Spinal cord (tissue), 10 donors: ENCODE data around the gene SPEM2. TPM values are rescaled to one million over a fixed set of nuclear protein-coding genes. Genes with fewer than 3 reads are reported as not detected.

ENCODE experiments used
- DNase-seq, 6 donors: peaks; one replicate each; pipeline versions ENCODE4 v3.0.0 to v3.0.0-alpha.2; 2013 to 2015; ENCODE audit warnings: low spot score in 6 of 6, low read depth in 4 of 6
- H3K27ac ChIP-seq: one replicate; pipeline ENCODE4 v1.5.1; 2013; ENCODE audit warnings: low read depth, low read length, control low read depth
- H3K27me3 ChIP-seq: one replicate; pipeline ENCODE4 v1.6.1; 2013; ENCODE audit warnings: low read length; ENCODE audit not compliant: control insufficient read depth, insufficient read depth
- H3K36me3 ChIP-seq: one replicate; pipeline ENCODE4 v1.6.1; 2013; ENCODE audit warnings: low read length; ENCODE audit not compliant: control insufficient read depth, insufficient read depth
- H3K4me1 ChIP-seq: one replicate; pipeline ENCODE4 v1.6.1; 2013; ENCODE audit warnings: low read length; ENCODE audit not compliant: control insufficient read depth, insufficient read depth
- H3K4me3 ChIP-seq: one replicate; pipeline ENCODE4 v1.5.1; 2013; ENCODE audit warnings: low read depth, low read length, control low read depth
- H3K9me3 ChIP-seq: one replicate; pipeline ENCODE4 v1.6.1; 2013; ENCODE audit warnings: low read length; ENCODE audit not compliant: control insufficient read depth, insufficient read depth
- WGBS: methylation state at CpG from one replicate; pipeline ENCODE4 v1.1.5; 2013; ENCODE audit warnings: missing lambda C conversion rate; ENCODE audit not compliant: insufficient coverage; 5-methylcytosine and 5-hydroxymethylcytosine counted together
- long read RNA-seq, 4 donors: transcript quantifications; one replicate each; lab custom pipeline, GENCODE V29; 2026
- polyA plus RNA-seq, 2 donors: library from polyadenylated mRNA; unstranded; fragments of 120-200 nt; gene quantifications; one replicate each; pipeline ENCODE4 v1.2.1, GENCODE V29; 2013; ENCODE audit not compliant: insufficient read length in 2 of 2
- total RNA-seq, 2 donors: library from RNA; depleted of rRNA in 1 of 2; stranded (reverse); fragments of 120-200 nt in 1 of 2; fragments of >200 nt in 1 of 2; gene quantifications; one replicate each; pipeline versions ENCODE4 v1.2.3 to v1.2.4, GENCODE V29; 2013 to 2014
- donor health status: healthy.

The SPEM2 gene
- total RNA-seq (not detected), polyA plus RNA-seq (under 1 TPM; 0.23 to 0.67 TPM)
- long read RNA-seq, donor 1: 0 reads
- long read RNA-seq, donor 2: 0 reads
- long read RNA-seq, donor 3: 0 reads
- long read RNA-seq, donor 4: 0 reads

GRCh38 chr17:7425316-7425715, at the start of gene SPEM2:
Gene SPEM2, plus strand, starts transcription at chr17:7425616. Its CDS starts 73 bp downstream, at chr17:7425689.
- Histone ChIP-seq H3K36me3 (peaks cover 14% of the 10 kb centered on the region), H3K4me3 (no peak within 1 kb of the TSS), H3K27ac (no peak within 1 kb of the TSS), H3K27me3 (no peaks in the 10 kb centered on the region), H3K4me1 (peaks cover 6% of the 10 kb centered on the region), H3K9me3 (no peaks in the 10 kb centered on the region)
- no peak for DNase-seq
- WGBS: 83% methylated on average over 1 of the region's 7 CpGs

DNA sequence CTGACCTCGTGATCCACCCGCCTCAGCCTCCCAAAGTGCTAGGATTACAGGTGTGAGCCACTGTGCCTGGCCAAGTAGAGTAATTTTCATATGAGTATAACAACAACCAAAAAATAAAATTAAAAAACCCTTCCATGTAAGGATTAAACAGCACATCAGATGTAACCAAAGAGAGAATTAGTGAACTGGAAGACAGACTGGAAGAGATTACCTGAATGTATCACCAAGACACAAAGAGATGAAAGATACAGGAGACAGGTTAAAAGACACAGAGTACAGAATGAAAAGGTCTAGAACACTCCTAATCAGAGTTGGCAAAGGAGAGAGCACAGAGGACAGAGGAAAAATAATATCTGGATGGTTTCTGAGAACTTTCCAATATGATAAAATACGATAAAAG, 46.3 kb upstream of the SPEM2 start:
- Histone ChIP-seq H3K27ac (no peak overlapping the region), H3K27me3 (peaks cover 48% of the 10 kb centered on the region), H3K4me1 (peaks cover 29% of the 10 kb centered on the region), H3K36me3 (peaks cover 2% of the 10 kb centered on the region), H3K4me3 (no peak overlapping the region), H3K9me3 (no peaks in the 10 kb centered on the region)
- no peak for DNase-seq
- no CpG with 5 or more reads among the region's 3 CpGs for WGBS

GRCh38 chr17:7380321-7380720, 45.1 kb upstream of the SPEM2 start:
- 42% methylated on average over 7 of the region's 7 CpGs for WGBS
- no peaks in the 10 kb centered on the region for H3K9me3 ChIP-seq
- peaks cover 55% of the 10 kb centered on the region for H3K27me3 ChIP-seq
- H3K4me1 ChIP-seq: peaks cover 36% of the 10 kb centered on the region
- H3K4me3 ChIP-seq: no peak overlapping the region
- peak in 2 of 6 donors; percentile 53 to 80 for DNase-seq
- H3K27ac ChIP-seq: no peak overlapping the region
- peaks cover 2% of the 10 kb centered on the region for H3K36me3 ChIP-seq

- H3K27me3 ChIP-seq: peaks cover 55% of the 10 kb centered on the region
- no peak within 1 kb of the TSS for H3K4me3 ChIP-seq
- no peak within 1 kb of the TSS for H3K27ac ChIP-seq
- no peak for DNase-seq
- peaks cover 3% of the 10 kb centered on the region for H3K36me3 ChIP-seq
- 1% methylated on average over 45 of the region's 52 CpGs for WGBS
- peaks cover 36% of the 10 kb centered on the region for H3K4me1 ChIP-seq
- H3K9me3 ChIP-seq: no peaks in the 10 kb centered on the region
Observed at GRCh38 chr17:7380855-7381683, 44.3 kb upstream of the SPEM2 start, which contains the start of gene TNK1. Gene TNK1, plus strand, starts transcription at chr17:7381089. Its CDS starts 1,838 bp downstream, at chr17:7382927.

DNA sequence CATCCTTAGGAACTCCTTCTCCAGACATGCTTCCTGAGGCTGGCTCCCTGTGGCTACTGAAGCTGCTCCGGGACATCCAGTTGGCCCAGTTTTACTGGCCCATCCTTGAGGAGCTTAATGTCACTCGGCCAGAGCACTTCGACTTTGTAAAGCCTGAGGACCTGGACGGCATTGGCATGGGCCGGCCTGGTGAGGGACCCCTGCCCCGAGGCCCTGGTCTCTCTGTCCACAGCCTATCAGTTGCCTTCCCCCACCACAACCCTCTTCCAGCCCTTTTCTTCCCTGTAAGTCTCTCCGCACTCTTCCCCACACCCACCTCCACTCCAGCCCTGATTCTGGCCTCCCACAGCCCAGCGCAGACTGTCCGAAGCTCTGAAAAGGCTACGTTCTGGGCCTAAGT, 42.5 kb upstream of the SPEM2 start:
- Histone ChIP-seq H3K27ac (no peak overlapping the region), H3K36me3 (peaks cover 17% of the 10 kb centered on the region), H3K4me3 (no peak overlapping the region), H3K9me3 (no peaks in the 10 kb centered on the region), H3K27me3 (peaks cover 55% of the 10 kb centered on the region), H3K4me1 (peaks cover 36% of the 10 kb centered on the region)
- WGBS: 79% methylated on average over 7 of the region's 10 CpGs
- DNase-seq: no peak

DNA sequence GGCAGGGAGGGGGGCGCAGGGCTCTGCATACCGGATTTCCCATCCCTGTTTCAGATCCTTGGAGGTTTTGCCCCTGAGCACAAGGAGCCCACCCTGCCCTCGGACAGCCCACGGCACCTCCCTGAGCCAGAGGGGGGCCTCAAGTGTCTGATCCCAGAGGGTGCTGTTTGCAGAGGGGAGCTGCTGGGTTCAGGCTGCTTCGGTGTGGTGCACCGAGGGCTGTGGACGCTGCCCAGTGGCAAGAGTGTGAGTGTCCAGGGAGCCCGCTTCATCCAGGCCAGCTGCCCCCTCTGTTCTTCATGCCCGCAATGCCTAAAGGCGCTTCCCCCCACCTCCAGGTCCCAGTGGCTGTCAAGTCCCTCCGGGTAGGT, 42.1 kb upstream of the SPEM2 start:
- H3K4me1 ChIP-seq: peaks cover 36% of the 10 kb centered on the region
- 78% methylated on average over 11 of the region's 11 CpGs for WGBS
- no peak overlapping the region for H3K27ac ChIP-seq
- peak overlapping the region; percentile 43 for H3K4me3 ChIP-seq
- H3K9me3 ChIP-seq: no peaks in the 10 kb centered on the region
- peaks cover 55% of the 10 kb centered on the region for H3K27me3 ChIP-seq
- H3K36me3 ChIP-seq: peaks cover 21% of the 10 kb centered on the region
- DNase-seq: no peak

GRCh38 chr17:7383742-7384488, 41.5 kb upstream of the SPEM2 start:
- Histone ChIP-seq H3K4me3 (peak overlapping the region; percentile 43), H3K36me3 (peaks cover 27% of the 10 kb centered on the region), H3K9me3 (no peaks in the 10 kb centered on the region), H3K4me1 (peaks cover 36% of the 10 kb centered on the region), H3K27ac (no peak overlapping the region), H3K27me3 (peaks cover 55% of the 10 kb centered on the region)
- 5% methylated on average over 65 of the region's 65 CpGs for whole genome bisulfite sequencing
- DNase-seq: peak in 2 of 6 donors; percentile 82 to 89

- Histone ChIP-seq H3K36me3 (peaks cover 33% of the 10 kb centered on the region), H3K27me3 (peaks cover 50% of the 10 kb centered on the region), H3K4me3 (peak overlapping the region; percentile 43), H3K27ac (no peak overlapping the region), H3K9me3 (no peaks in the 10 kb centered on the region), H3K4me1 (peaks cover 36% of the 10 kb centered on the region)
- DNase-seq: peak in 2 of 6 donors; percentile 22 to 44
- 33% methylated on average over 16 of the region's 23 CpGs for WGBS
Observed at GRCh38 chr17:7384489-7385081, 40.8 kb upstream of the SPEM2 start.

DNA sequence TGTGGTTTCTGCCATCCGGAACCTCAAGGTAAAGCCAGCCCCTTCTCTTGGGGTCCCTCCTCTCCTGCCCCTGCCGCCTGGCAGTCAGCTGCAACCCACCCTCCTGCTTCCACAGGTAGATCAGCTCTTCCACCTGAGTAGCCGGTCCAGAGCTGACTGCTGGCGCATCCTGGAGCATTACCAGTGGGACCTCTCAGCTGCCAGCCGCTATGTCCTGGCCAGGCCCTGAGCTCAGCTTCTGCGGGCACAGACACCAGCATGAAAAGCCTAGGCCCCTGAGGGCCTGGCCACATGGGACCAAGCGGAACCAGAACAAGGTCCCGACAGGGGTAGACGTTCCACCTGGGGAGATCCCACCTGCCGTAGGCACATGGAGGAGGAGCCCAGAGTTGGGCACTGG, 36.6 kb upstream of the SPEM2 start:
- no peak for DNase-seq
- H3K27me3 ChIP-seq: peaks cover 9% of the 10 kb centered on the region
- H3K4me3 ChIP-seq: no peak overlapping the region
- no peaks in the 10 kb centered on the region for H3K9me3 ChIP-seq
- H3K27ac ChIP-seq: no peak overlapping the region
- WGBS: 97% methylated on average over 10 of the region's 10 CpGs
- peaks cover 18% of the 10 kb centered on the region for H3K4me1 ChIP-seq
- H3K36me3 ChIP-seq: peaks cover 62% of the 10 kb centered on the region
